Measurements from ENCODE around the gene HEG1.

HEG1 gene

DNA sequence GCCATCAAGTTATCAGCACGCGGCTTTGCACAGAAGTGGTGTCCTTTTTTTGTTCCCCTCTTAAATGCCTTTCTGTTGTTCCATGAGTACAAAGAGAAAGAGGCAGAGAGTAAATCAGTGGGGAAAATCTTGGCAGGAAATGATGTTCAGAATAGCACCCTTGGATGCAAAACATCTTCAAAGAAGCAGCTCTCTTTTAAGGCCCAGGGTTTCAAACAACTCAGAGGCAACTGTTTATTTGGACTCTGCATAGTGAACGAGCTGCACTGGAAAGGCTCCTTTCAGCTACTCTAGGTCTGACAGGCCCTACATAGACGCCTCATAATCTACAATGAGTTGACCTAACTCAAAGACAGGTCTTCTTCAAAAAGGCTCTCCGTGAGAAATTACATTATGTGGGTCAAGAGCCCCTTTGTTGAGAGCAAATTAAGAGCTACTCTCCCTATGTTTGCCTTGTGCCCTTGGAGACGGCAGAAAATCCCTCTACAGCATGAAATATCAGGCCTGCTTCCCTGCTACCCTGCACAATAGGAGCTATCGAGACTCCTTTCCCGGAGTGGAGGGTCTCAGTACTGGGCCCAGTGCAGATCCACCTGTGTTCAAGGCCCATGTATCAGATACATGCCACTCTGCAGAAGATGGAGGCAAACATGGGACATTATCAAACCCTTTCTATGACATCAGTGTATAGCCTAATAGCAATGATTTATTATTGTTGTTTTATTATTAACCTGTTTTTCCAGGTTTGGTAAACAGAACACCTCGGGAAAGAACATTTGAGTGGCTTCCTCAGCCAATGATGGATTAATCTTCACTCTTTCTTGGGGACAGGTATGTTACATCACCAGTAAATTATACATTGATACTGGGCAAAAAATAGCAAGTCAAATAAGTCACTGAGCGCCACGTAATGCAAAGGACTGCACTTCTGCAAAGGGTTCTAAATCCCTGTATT lies 53.1 kb downstream of the HEG1 start:
- H3K27ac ChIP-seq (replicated peaks): no peak overlapping the region
- no peak for TF ChIP-seq POLR2AphosphoS5 (IDR thresholded peaks at IDR 0.05; ENCODE audit: low read depth)
- TF ChIP-seq, protein P1, sequence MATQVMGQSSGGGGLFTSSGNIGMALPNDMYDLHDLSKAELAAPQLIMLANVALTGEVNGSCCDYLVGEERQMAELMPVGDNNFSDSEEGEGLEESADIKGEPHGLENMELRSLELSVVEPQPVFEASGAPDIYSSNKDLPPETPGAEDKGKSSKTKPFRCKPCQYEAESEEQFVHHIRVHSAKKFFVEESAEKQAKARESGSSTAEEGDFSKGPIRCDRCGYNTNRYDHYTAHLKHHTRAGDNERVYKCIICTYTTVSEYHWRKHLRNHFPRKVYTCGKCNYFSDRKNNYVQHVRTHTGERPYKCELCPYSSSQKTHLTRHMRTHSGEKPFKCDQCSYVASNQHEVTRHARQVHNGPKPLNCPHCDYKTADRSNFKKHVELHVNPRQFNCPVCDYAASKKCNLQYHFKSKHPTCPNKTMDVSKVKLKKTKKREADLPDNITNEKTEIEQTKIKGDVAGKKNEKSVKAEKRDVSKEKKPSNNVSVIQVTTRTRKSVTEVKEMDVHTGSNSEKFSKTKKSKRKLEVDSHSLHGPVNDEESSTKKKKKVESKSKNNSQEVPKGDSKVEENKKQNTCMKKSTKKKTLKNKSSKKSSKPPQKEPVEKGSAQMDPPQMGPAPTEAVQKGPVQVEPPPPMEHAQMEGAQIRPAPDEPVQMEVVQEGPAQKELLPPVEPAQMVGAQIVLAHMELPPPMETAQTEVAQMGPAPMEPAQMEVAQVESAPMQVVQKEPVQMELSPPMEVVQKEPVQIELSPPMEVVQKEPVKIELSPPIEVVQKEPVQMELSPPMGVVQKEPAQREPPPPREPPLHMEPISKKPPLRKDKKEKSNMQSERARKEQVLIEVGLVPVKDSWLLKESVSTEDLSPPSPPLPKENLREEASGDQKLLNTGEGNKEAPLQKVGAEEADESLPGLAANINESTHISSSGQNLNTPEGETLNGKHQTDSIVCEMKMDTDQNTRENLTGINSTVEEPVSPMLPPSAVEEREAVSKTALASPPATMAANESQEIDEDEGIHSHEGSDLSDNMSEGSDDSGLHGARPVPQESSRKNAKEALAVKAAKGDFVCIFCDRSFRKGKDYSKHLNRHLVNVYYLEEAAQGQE (IDR thresholded peaks at IDR 0.05; ENCODE audit: insufficient replicate concordance, low read depth): no peak
- TF ChIP-seq SPI1 (IDR thresholded peaks at IDR 0.05; ENCODE audit: borderline replicate concordance, low read depth): no peak
- TF ChIP-seq GABPA (IDR thresholded peaks at IDR 0.05; ENCODE audit: low read depth): no peak
- TF ChIP-seq CTCF (IDR thresholded peaks at IDR 0.05; ENCODE audit: insufficient read depth, low read length): no peak
- H3K27me3 ChIP-seq (ENCODE audit: insufficient read depth, poor library complexity, severe bottlenecking): peaks cover 4% of the 10 kb centered on the region
- DNase-seq (ENCODE audit: low read depth in 1 of 2, low spot score in 1 of 2): no peak
- no peak overlapping the region for H3K4me3 ChIP-seq (replicated peaks; ENCODE audit: insufficient read depth, low read length)

DNA sequence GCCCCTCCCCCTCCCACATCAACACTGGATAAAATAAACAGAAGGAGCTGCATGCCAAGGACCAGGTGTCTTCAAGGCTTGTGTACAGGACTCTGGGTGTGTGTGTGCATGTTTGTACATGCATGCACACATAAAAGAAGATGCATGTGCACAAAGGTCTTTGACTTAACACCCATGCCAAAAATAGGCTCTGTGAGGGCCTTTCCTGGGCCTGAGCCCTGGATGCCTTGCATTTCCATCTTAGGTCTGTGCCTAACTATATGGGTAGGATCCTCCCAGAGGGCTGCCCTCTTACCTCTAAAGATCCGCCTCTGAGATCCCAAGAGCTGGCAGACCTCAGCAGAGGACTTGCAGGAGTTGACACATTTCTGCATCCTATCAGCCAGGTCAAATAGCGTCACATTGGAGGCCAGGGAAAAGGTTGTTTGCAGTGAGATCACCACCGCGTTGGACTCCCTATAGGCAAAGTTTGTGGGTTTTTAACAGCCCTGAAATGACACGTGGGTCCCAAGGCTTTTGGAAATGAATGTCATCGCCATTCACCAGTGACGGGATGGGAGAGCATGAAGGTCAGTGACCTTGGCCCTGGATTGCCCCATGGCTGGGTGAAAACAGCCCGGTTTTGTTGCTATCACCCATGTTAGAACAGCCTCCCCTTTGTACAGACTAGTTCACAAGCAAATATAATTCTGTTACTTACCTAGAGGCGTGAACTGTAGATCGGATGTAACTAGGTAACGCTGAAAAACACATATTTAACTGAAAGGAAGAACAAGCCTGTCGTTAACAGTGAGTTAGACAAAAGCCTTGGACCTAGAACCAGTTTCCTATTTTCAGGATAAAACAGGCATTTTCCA lies 54.0 kb downstream of the HEG1 start:
- TF ChIP-seq GABPA (IDR thresholded peaks at IDR 0.05; ENCODE audit: low read depth) (no peak), CTCF (IDR thresholded peaks at IDR 0.05; ENCODE audit: insufficient read depth, low read length) (no peak), POLR2AphosphoS5 (IDR thresholded peaks at IDR 0.05; ENCODE audit: low read depth) (no peak), SPI1 (IDR thresholded peaks at IDR 0.05; ENCODE audit: borderline replicate concordance, low read depth) (no peak)
- TF ChIP-seq, protein P1 (IDR thresholded peaks at IDR 0.05; ENCODE audit: insufficient replicate concordance, low read depth): no peak
- H3K27ac ChIP-seq (replicated peaks): no peak overlapping the region
- DNase-seq (ENCODE audit: low read depth in 1 of 2, low spot score in 1 of 2): no peak
- H3K4me3 ChIP-seq (replicated peaks; ENCODE audit: insufficient read depth, low read length): no peak overlapping the region
- H3K27me3 ChIP-seq (ENCODE audit: insufficient read depth, poor library complexity, severe bottlenecking): peaks cover 4% of the 10 kb centered on the region

GRCh38 chr3:125000661-125001060 lies 55.1 kb downstream of the HEG1 start:
- TF ChIP-seq, protein P1 (IDR thresholded peaks at IDR 0.05; ENCODE audit: insufficient replicate concordance, low read depth): no peak
- TF ChIP-seq GABPA (IDR thresholded peaks at IDR 0.05; ENCODE audit: low read depth): no peak
- DNase-seq (ENCODE audit: low read depth in 1 of 2, low spot score in 1 of 2): no peak
- Histone ChIP-seq H3K27me3 (ENCODE audit: insufficient read depth, poor library complexity, severe bottlenecking) (peaks cover 4% of the 10 kb centered on the region), H3K27ac (replicated peaks) (no peak overlapping the region), H3K4me3 (replicated peaks; ENCODE audit: insufficient read depth, low read length) (no peak overlapping the region)

Data from HL-60 (cell line).